Neutrophil (primary cell): ENCODE results near the gene ORC2.
A peak's percentile ranks its signal among the peaks of the same experiment; 100 is the strongest.
"Not testable (repeated sequence)": the region's sequence is repeated elsewhere in the genome, so short reads cannot be mapped to it uniquely, and the experiment has no call there.

ENCODE experiments used
- H3K27ac ChIP-seq: fragments of 200-600 bp; sonication (generic); 2 replicates; pipeline ENCODE4 v1.5.1; 2016; ENCODE audit warnings: mild to moderate bottlenecking, moderate library complexity
- H3K27me3 ChIP-seq: fragments of 200-600 bp; sonication (generic); 2 replicates; pipeline ENCODE4 v1.6.0; 2016; ENCODE audit warnings: mild to moderate bottlenecking
- H3K36me3 ChIP-seq: fragments of 200-600 bp; sonication (generic); 2 replicates; pipeline ENCODE4 v1.5.1; 2017
- H3K4me1 ChIP-seq, 2 experiments: fragments of 200-600 bp in 1 of 2; sonication (generic) in 1 of 2; 1 replicate in 1 of 2; 2 replicates in 1 of 2; pipeline versions ENCODE4 v1.5.1 to v1.6.1; 2013 to 2016; ENCODE audit warnings: low read depth in 1 of 2, low read length in 1 of 2, mild to moderate bottlenecking in 1 of 2, moderate library complexity in 1 of 2; ENCODE audit not compliant: control insufficient read depth in 1 of 2, insufficient read depth in 1 of 2
- H3K4me3 ChIP-seq, 2 experiments: fragments of 200-600 bp in 1 of 2; sonication (generic) in 1 of 2; 1 replicate in 1 of 2; 2 replicates in 1 of 2; pipeline ENCODE4 v1.5.1; 2013 to 2016; ENCODE audit warnings: low read depth in 1 of 2, low read length in 1 of 2, mild to moderate bottlenecking in 1 of 2, moderate library complexity in 1 of 2
- H3K9me3 ChIP-seq: fragments of 200-600 bp; sonication (generic); 2 replicates; pipeline ENCODE4 v1.5.1; 2016
- TF ChIP-seq, protein P1 (sequence below): fragments of 200-600 bp; sonication (generic); IDR thresholded peaks from 2 replicates; pipeline ENCODE4 v1.5.1; 2016; ENCODE audit warnings: antibody characterized with exemption

Gene ORC2

DNA sequence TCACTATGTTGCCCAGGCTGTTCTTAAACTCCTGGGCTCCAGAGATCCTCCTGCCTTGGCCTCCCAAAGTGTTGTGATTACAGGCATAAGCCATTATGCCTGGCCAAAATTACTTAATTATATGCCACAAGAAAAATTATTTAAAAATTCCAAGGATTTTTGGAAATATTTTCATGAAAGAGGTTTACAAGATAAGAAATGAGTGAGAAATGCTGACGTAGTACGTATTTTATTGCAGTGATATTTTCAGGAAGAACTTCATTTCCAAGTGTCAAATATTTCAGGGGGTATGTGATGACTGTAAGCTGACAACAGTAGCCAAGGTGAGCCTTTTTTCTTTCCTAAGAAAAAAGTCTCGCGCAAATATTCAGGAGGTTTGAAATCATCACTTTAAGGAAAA lies 53.5 kb downstream of the ORC2 start:
- no peaks in the 10 kb centered on the region for H3K9me3 ChIP-seq
- TF ChIP-seq, protein P1, sequence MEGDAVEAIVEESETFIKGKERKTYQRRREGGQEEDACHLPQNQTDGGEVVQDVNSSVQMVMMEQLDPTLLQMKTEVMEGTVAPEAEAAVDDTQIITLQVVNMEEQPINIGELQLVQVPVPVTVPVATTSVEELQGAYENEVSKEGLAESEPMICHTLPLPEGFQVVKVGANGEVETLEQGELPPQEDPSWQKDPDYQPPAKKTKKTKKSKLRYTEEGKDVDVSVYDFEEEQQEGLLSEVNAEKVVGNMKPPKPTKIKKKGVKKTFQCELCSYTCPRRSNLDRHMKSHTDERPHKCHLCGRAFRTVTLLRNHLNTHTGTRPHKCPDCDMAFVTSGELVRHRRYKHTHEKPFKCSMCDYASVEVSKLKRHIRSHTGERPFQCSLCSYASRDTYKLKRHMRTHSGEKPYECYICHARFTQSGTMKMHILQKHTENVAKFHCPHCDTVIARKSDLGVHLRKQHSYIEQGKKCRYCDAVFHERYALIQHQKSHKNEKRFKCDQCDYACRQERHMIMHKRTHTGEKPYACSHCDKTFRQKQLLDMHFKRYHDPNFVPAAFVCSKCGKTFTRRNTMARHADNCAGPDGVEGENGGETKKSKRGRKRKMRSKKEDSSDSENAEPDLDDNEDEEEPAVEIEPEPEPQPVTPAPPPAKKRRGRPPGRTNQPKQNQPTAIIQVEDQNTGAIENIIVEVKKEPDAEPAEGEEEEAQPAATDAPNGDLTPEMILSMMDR: no peak
- H3K27ac ChIP-seq: no peak overlapping the region
- no peaks in the 10 kb centered on the region for H3K27me3 ChIP-seq
- H3K4me3 ChIP-seq: no peak overlapping the region
- no peaks in the 10 kb centered on the region for H3K4me1 ChIP-seq
- peaks cover 50% of the 10 kb centered on the region for H3K36me3 ChIP-seq

DNA sequence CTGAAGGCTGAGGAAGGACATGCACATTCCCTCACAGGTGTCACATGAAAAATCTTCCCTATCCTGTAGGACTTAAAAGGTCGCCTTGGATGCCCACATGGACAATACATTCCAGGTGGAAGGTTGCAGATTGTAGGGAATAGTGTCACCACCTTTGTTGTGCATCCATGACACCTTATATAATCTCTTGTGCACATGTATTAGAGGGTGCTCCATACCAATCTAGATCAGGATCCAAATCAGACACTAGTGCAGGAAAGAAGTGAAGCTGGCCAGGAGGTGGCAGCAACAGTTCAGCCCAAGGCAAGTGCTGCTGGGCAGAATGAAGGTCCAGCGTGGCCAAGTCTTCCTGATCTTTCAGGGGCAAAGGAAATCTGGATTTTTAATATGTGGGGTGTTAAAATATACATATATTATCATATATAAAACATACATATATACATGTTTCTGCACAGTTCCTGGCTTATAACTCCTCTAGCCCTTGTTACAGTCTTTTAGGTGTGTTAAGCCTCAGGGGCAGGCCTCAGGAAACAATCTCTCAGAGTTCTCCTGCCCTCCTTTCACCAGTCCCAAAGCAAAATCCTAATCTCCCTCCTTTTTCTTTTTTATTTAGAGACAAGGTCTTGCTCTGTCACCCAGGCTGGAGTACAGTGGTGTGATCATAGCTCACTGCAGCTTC lies 57.7 kb downstream of the ORC2 start:
- no peak overlapping the region for H3K4me3 ChIP-seq
- H3K9me3 ChIP-seq: no peaks in the 10 kb centered on the region
- no peak overlapping the region for H3K27ac ChIP-seq
- H3K36me3 ChIP-seq: peaks cover 14% of the 10 kb centered on the region
- no peaks in the 10 kb centered on the region for H3K4me1 ChIP-seq
- H3K27me3 ChIP-seq: no peaks in the 10 kb centered on the region
- TF ChIP-seq, protein P1: peak; percentile 60

DNA sequence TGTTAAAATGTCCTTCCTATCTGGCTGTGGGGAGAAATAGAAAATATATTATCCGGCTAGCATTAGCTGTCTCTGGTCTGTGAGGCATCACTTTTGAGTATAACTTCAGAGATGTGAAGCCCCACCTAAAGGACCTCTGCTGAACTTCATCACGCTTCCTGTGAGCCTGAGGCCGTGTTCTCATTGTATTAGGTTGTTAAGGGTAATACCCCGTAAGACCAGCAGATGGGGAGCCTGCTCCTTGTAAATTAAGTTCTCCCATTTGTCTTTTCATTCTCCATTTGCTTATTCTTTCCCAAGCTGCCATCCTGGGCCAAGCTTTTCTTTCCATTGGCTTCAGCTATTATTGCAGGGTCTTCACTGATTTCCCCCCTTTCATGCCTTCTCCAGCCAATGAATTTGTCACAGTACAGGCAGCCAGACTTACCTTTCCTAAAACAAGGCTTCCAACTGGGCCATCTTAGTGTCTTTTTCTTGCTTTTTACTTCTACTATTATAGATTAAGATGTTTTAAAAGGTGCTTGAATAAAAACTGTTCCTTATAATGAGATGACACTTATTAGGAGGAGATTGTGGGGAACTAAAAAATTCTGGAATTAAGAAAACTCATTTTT lies 61.9 kb downstream of the ORC2 start:
- H3K4me1 ChIP-seq: no peaks in the 10 kb centered on the region
- no peak overlapping the region for H3K27ac ChIP-seq
- TF ChIP-seq, protein P1: peak; percentile 78
- H3K36me3 ChIP-seq: peaks cover 32% of the 10 kb centered on the region
- no peaks in the 10 kb centered on the region for H3K27me3 ChIP-seq
- H3K9me3 ChIP-seq: no peaks in the 10 kb centered on the region
- no peak overlapping the region for H3K4me3 ChIP-seq

DNA sequence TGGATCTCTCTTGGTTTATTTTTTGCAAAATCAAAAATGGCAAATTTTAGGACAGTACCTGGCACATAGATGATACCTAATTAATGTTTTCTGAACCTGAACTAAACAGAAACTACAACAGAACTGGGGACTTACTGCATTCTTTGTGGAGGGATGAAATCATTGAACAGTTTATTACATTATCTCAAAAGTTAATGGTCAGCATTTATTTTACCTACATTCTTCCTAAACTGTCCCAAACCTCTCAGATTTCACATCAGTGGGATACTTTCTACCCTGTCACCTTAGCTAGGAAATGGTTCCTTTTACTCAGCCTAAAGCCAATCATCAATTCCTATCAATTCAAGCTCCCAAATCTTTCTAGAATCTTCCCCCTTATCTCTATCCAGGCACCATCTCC lies 64.0 kb downstream of the ORC2 start:
- TF ChIP-seq, protein P1: no peak
- Histone ChIP-seq H3K9me3 (no peaks in the 10 kb centered on the region), H3K4me3 (no peak overlapping the region), H3K36me3 (peaks cover 46% of the 10 kb centered on the region), H3K27me3 (no peaks in the 10 kb centered on the region), H3K4me1 (no peaks in the 10 kb centered on the region), H3K27ac (no peak overlapping the region)

DNA sequence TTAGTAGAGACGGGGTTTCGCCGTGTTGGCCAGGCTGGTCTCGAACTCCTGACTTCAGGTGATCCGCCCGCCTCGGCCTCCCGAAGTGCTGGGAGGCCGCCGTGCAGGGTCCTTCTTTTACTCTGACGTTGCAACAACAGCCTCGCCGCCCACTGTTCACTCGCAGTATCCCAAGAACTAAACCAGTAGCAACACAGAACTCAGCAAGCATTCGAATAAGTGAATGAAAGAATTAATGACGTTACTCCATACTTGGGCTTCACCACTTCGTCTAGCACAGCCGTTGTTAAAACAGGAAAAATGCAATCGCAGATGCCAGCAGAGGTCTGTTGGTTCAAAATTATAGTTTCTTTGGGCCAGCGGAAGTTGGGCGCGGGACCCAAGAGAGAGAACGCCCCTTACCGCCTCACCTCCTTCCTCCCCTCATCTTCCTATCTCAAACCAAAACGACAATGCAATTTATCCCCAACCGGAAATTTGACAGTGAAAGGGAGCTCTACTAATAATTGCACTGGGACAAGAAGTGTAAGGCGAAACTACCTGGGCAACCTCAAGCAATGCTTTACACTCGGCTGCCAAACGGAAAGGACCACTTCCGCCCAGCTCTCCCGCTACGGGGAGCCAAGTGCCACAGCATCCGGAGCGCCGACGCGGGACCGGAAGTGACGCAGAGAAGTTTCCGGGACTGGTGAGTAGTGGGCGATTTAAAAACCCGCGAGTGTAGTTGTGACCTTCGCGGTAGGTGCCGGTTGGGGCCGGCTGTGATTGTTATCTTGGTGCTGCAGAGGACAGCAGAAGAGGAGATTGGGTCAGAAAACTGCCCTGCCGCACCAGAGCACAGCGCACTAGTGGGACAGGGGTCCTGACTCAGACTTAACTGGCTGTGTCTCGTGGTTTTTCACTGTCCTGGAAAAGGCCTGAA lies 74.5 kb downstream of the ORC2 start, which contains the start of the genes NIF3L1 and PPIL3:
Gene NIF3L1 (plus strand): TSS at position 668 of the 922 bp plus-strand sequence. CDS start 2,573 bp downstream, outside the sequence.
Gene PPIL3 (minus strand): TSS at position 374 of the 922 bp plus-strand sequence. CDS start 1,462 bp downstream, outside the sequence.
- H3K4me3 ChIP-seq: peak within 1 kb of the TSS; percentile 69 to 84
- H3K27ac ChIP-seq: peak within 1 kb of the TSS; percentile 96
- no peaks in the 10 kb centered on the region for H3K36me3 ChIP-seq
- TF ChIP-seq, protein P1: peak; percentile 24
- no peaks in the 10 kb centered on the region for H3K27me3 ChIP-seq
- peaks cover 14 to 16% of the 10 kb centered on the region in 2 experiments for H3K4me1 ChIP-seq
- H3K9me3 ChIP-seq: no peaks in the 10 kb centered on the region

DNA sequence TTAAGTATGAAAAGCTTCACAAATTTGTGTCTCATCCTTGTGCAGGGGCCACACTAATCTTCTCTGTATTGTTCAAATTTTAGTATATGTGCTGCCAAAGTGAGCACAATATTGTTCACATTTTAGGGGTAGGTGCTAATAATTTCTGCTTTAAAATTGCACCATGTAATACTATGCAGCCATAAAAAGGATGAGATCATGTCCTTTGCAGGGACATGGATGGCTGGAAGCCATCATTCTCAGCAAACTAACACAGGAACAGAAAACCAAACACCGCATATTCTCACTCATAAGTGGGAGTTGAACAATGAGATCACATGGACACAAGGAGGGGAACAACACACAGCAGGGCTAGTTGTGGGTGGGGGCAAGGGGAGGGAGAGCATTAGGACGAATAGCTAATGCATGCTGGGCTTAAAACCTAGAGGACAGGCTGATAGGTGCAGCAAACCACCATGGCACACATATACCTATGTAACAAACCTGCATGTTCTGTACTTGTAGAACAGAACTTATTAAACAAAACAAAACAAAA lies 81.7 kb downstream of the ORC2 start:
- H3K27me3 ChIP-seq, H3K4me3 ChIP-seq, H3K4me1 ChIP-seq, H3K9me3 ChIP-seq, H3K27ac ChIP-seq: not testable (repeated sequence)
- H3K36me3 ChIP-seq: peaks cover 38% of the 10 kb centered on the region
